GM21737 (cell line): ENCODE results near the gene PLS3.

ENCODE experiments used
- ATAC-seq: cut with Tn5 transposase; IDR thresholded peaks from one replicate; pipeline ENCODE4 v1.9.1; 2021; ENCODE audit warnings: mild to moderate bottlenecking, moderate library complexity; ENCODE audit not compliant: unreplicated experiment

PLS3 gene

GRCh38 chrX:115689931-115690330, 129.0 kb downstream of the PLS3 start:
- no peak for ATAC-seq

- ATAC-seq = peak; percentile 83
Measured at GRCh38 chrX:115690511-115691216, 129.7 kb downstream of the PLS3 start.

GRCh38 chrX:115693476-115693875, 132.5 kb downstream of the PLS3 start:
- no peak for ATAC-seq

DNA sequence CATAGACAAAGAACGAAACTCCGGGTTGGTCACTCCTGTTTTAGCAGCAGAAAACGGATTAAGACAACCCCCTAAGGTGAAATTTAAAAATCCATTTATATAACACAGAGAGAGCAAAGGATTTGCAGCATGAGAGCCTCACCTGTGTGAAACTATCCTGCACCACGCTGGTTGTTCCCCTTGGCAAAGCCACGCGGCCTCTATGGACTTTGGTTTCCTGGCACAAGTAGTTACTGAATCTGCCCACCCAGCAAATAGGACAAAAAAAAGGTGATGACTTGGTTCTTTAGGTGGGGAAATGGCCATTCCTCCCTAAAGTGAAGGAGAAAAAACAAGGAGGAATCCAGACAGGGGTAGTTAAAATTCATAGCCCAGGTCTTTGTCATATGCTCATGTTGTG, 133.1 kb downstream of the PLS3 start:
- ATAC-seq = no peak

DNA sequence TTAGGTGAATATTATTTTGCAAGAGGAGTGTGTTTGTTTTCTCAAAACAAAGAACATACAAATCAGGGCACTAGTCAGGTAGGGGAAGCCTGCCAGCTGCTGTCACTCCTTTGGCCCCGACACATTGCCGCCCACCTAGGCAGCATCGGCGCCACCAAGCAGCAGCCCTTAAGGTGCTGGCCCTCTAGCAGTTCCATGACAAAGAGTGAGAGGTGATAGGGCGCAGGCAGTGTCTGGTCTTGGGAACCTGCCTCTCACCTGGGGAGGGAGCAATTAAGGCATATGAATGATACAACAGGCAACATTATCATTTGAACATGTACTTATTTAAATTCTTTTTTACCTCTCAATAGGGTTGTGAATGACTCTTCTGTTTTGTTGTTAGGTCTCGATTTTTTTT, 135.1 kb downstream of the PLS3 start:
- no peak for ATAC-seq

DNA sequence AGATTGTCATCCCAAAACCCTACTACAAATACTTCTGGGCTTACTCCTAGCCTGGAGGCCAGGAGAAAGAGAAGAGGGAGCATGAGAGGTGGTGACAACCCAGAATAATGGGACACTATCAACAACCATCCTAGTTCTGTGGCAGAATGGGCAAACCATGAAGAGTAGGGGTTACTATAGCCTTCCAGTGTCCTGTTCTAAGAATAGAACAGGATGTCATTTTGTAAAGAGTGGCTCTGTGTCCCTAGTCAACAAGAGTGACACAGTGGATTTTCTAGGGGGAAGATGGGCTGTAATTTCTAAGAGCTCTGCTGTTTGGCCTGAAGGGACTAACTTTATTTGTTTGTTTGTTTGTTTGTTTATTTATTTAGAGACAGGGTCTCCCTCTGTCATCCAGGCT, 136.0 kb downstream of the PLS3 start:
- no peak for ATAC-seq

- no peak for ATAC-seq
Measured at GRCh38 chrX:115697806-115698205, 136.8 kb downstream of the PLS3 start.
